22Rv1 (cell line): ENCODE measurements around the gene KLHL4.

Experiments
- H3K27ac ChIP-seq: fragments of 450-650 bp; 2 replicates; pipeline ENCODE4 v1.5.1; 2017
- CTCF ChIP-seq: fragments of 450-650 bp; IDR thresholded peaks from 2 replicates; pipeline ENCODE4 v1.5.1; 2017; ENCODE audit warnings: mild to moderate bottlenecking
- ZFX ChIP-seq: fragments of 450-650 bp; IDR thresholded peaks from 2 replicates; pipeline ENCODE4 v1.6.1; 2017; ENCODE audit warnings: antibody characterized with exemption, borderline replicate concordance

Gene KLHL4

GRCh38 chrX:87518504-87518903, 902 bp downstream of the KLHL4 start:
- TF ChIP-seq CTCF (no peak), ZFX (no peak)
- no peak overlapping the region for H3K27ac ChIP-seq

GRCh38 chrX:87525771-87526229, 8.2 kb downstream of the KLHL4 start:
- no peak overlapping the region for H3K27ac ChIP-seq
- TF ChIP-seq CTCF, result no peak
- no peak for TF ChIP-seq ZFX

GRCh38 chrX:87526281-87526680, 8.7 kb downstream of the KLHL4 start:
- TF ChIP-seq CTCF, result no peak
- TF ChIP-seq ZFX, result no peak
- no peak overlapping the region for H3K27ac ChIP-seq

GRCh38 chrX:87528487-87528886, 10.9 kb downstream of the KLHL4 start:
- no peak overlapping the region for H3K27ac ChIP-seq
- no peak for TF ChIP-seq CTCF

- no peak overlapping the region for H3K27ac ChIP-seq
- TF ChIP-seq ZFX, result no peak
- TF ChIP-seq CTCF, result no peak
These were observed 54.4 kb downstream of the KLHL4 start for GRCh38 chrX:87571964-87572363.

- TF ChIP-seq ZFX (no peak), CTCF (no peak)
- H3K27ac ChIP-seq, result no peak overlapping the region
These were observed 55.3 kb downstream of the KLHL4 start for GRCh38 chrX:87572901-87573300.

GRCh38 chrX:87578978-87579377, 61.4 kb downstream of the KLHL4 start:
- TF ChIP-seq ZFX (no peak), CTCF (no peak; the same call in 1 of the 2 replicates)

GRCh38 chrX:87580862-87581261, 63.3 kb downstream of the KLHL4 start:
- TF ChIP-seq ZFX, result no peak
- no peak for TF ChIP-seq CTCF

More at GRCh38 chrX:87578978-87579377, 61.4 kb downstream of the KLHL4 start:
- H3K27ac ChIP-seq, result no peak overlapping the region

More at GRCh38 chrX:87580862-87581261, 63.3 kb downstream of the KLHL4 start:
- no peak overlapping the region for H3K27ac ChIP-seq
